ENCODE data around the gene ZNF516.
"Not testable (repeated sequence)": the region's sequence is repeated elsewhere in the genome, so short reads cannot be mapped to it uniquely, and the experiment has no call there.

The ZNF516 gene

GRCh38 chr18:76479351-76480238 lies 15.4 kb downstream of the ZNF516 start:
- H3K4me3 ChIP-seq (replicated peaks; ENCODE audit: insufficient read depth, low read length), result no peak overlapping the region
- TF ChIP-seq REST (IDR thresholded peaks at IDR 0.05; ENCODE audit: insufficient replicate concordance, low read depth) (no peak), SPI1 (IDR thresholded peaks at IDR 0.05; ENCODE audit: borderline replicate concordance, low read depth) (peak; percentile 75; the same call in 1 of the 2 replicates), POLR2AphosphoS5 (IDR thresholded peaks at IDR 0.05; ENCODE audit: low read depth) (peak; percentile 54; the same call in 1 of the 2 replicates), CTCF (IDR thresholded peaks at IDR 0.05; ENCODE audit: insufficient read depth, low read length) (peak; percentile 9), GABPA (IDR thresholded peaks at IDR 0.05; ENCODE audit: low read depth) (no peak)
- peak overlapping the region; percentile 17 for H3K27ac ChIP-seq (replicated peaks)
- DNase-seq (ENCODE audit: low read depth in 1 of 2, low spot score in 1 of 2), result peak in 1 of 2 experiments; percentile 81
- no peaks in the 10 kb centered on the region for H3K27me3 ChIP-seq (ENCODE audit: insufficient read depth, poor library complexity, severe bottlenecking)

GRCh38 chr18:76476665-76477561 lies 18.1 kb downstream of the ZNF516 start:
- no peaks in the 10 kb centered on the region for H3K27me3 ChIP-seq (ENCODE audit: insufficient read depth, poor library complexity, severe bottlenecking)
- peak overlapping the region; percentile 38 for H3K27ac ChIP-seq (replicated peaks)
- DNase-seq (ENCODE audit: low read depth in 1 of 2, low spot score in 1 of 2), result peak in 1 of 2 experiments; percentile 46
- TF ChIP-seq POLR2AphosphoS5 (IDR thresholded peaks at IDR 0.05; ENCODE audit: low read depth), result no peak
- peak; percentile 87 for TF ChIP-seq REST (IDR thresholded peaks at IDR 0.05; ENCODE audit: insufficient replicate concordance, low read depth)
- no peak for TF ChIP-seq GABPA (IDR thresholded peaks at IDR 0.05; ENCODE audit: low read depth)
- H3K4me3 ChIP-seq (replicated peaks; ENCODE audit: insufficient read depth, low read length), result no peak overlapping the region

GRCh38 chr18:76475450-76476194 lies 19.4 kb downstream of the ZNF516 start:
- no peak overlapping the region for H3K4me3 ChIP-seq (replicated peaks; ENCODE audit: insufficient read depth, low read length)
- H3K27ac ChIP-seq (replicated peaks), result peak overlapping the region; percentile 38
- no peaks in the 10 kb centered on the region for H3K27me3 ChIP-seq (ENCODE audit: insufficient read depth, poor library complexity, severe bottlenecking)
- peak in 1 of 2 experiments; percentile 59 for DNase-seq (ENCODE audit: low read depth in 1 of 2, low spot score in 1 of 2)
- TF ChIP-seq POLR2AphosphoS5 (IDR thresholded peaks at IDR 0.05; ENCODE audit: low read depth) (no peak), SPI1 (IDR thresholded peaks at IDR 0.05; ENCODE audit: borderline replicate concordance, low read depth) (peak; percentile 54; the same call in 1 of the 2 replicates)

- no peaks in the 10 kb centered on the region for H3K27me3 ChIP-seq (ENCODE audit: insufficient read depth, poor library complexity, severe bottlenecking)
- DNase-seq (ENCODE audit: low read depth in 1 of 2, low spot score in 1 of 2), result no peak
- TF ChIP-seq GABPA (IDR thresholded peaks at IDR 0.05; ENCODE audit: low read depth) (no peak), SPI1 (IDR thresholded peaks at IDR 0.05; ENCODE audit: borderline replicate concordance, low read depth) (no peak), REST (IDR thresholded peaks at IDR 0.05; ENCODE audit: insufficient replicate concordance, low read depth) (no peak), CTCF (IDR thresholded peaks at IDR 0.05; ENCODE audit: insufficient read depth, low read length) (no peak), POLR2AphosphoS5 (IDR thresholded peaks at IDR 0.05; ENCODE audit: low read depth) (no peak)
- peak overlapping the region; percentile 32 for H3K27ac ChIP-seq (replicated peaks)
- H3K4me3 ChIP-seq (replicated peaks; ENCODE audit: insufficient read depth, low read length), result no peak overlapping the region
These were observed 20.2 kb downstream of the ZNF516 start for GRCh38 chr18:76474824-76475223.

GRCh38 chr18:76473521-76473920 lies 21.5 kb downstream of the ZNF516 start:
- H3K27ac ChIP-seq (replicated peaks); H3K27me3 ChIP-seq (ENCODE audit: insufficient read depth, poor library complexity, severe bottlenecking); DNase-seq (ENCODE audit: low read depth in 1 of 2, low spot score in 1 of 2); H3K4me3 ChIP-seq (replicated peaks; ENCODE audit: insufficient read depth, low read length): not testable (repeated sequence)
